ENCODE results near the gene KCNE1.

The KCNE1 gene

DNA sequence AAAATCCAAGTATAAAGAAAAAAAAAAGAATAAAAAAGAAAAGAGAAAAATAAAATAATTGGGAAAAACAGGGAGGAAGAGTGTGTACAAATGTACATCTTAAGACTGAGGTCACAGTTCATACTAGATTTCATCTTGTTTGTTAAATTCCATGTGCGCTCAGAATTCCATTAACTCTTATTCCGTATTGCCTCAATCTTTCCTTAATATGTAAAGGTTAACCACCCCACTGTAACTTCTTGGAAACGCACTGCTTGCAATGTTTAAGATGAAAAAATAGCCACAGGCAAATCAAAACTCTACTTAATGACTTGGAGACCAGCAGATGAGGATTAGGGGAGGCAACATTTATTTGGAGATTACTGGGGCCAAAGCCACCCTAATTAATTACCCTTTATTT is 23.9 kb upstream of the KCNE1 start:
- no peak for DNase-seq

DNA sequence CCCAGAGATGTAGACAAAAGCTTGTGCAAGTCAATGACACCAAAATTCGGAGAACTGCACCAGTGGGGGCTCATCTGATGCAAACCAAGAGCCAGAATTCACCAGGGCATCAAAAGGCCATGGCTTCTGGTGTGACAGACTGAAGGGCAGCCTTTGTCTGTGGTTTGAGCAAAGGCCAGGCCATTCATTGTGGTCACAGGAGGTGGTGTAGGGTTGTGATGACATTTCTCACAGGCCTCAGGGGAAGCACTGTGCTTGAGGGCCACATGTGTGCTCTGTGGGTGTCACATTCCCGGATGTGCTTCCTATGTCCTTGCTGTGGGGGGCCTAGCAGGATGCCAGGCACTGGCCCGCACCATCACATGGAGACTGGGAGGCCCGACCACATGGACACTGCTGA is 22.5 kb upstream of the KCNE1 start:
- no peak for DNase-seq

GRCh38 chr21:34533938-34534337 is 21.9 kb upstream of the KCNE1 start:
- DNase-seq = no peak

GRCh38 chr21:34531399-34531798 is 19.4 kb upstream of the KCNE1 start:
- DNase-seq = no peak

DNA sequence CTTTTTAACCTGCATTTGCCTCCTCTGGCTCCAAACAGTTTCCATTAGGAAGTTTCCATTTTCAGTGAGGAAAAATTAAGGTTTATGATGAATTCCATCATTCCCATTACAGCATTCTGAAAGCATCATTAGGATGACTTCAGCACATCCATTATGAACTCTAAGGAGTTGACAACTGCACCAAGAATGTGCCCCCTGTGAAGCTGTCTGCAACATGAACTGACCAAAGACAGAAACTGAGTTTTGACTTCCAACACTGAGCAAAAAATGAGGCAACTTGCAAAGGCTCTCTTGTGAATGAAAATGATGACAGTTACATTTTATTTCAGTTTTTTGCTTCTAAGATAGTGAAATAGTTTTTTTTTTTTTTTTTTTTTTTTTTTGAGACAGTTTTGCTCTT is 18.3 kb upstream of the KCNE1 start:
- no peak for DNase-seq

GRCh38 chr21:34528131-34528561 is 16.1 kb upstream of the KCNE1 start:
- DNase-seq = no peak

- DNase-seq = no peak
These were observed 14.7 kb upstream of the KCNE1 start for GRCh38 chr21:34526618-34527290.

DNA sequence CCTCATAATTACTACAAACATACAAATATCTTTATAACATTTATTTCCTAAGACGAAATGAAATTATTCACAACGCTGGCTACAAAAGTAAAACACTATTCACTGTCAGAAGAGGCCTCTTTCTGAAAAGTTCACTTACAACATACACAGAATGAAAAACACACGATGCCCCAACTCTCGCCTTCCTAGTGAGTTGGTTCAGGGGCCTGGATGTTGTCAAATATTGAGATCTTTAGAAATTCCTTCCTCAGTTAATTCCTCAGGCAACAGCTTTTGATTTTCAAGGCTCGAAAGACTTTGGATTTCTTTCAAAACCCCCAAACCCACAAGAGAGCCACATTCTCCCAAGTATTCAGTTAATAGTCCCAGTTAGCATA is 14.2 kb upstream of the KCNE1 start:
- DNase-seq = no peak

GRCh38 chr21:34524646-34525601 is 12.9 kb upstream of the KCNE1 start:
- no peak for DNase-seq

DNA sequence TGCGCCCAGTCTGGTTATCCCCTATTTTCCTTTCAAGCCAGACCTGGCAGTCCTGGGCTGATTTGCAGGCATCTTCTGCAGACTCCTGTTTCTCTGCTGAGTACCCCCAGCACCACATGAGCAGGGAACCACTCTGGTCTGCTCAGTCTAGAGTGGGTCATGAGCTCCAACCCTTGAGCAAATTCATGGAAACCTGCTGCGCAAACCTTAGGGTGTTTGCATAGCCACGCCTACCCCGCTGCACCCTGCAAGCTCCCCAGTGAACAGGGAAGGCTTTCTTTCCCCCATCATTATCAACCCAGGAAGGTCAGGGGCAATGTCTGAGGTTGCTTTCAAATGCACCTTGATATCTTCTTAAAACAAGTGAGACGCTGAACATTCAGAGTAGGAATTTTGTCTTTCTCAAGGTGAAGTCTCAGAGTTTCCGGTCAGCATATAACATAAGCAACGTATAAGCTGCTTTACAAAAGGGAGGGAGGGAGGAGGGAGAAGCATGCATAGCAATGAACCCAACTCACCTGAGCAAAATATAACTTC is 11.1 kb upstream of the KCNE1 start:
- no peak for DNase-seq

- no peak for DNase-seq
These were observed 10.3 kb upstream of the KCNE1 start for GRCh38 chr21:34522284-34522683.

DNA sequence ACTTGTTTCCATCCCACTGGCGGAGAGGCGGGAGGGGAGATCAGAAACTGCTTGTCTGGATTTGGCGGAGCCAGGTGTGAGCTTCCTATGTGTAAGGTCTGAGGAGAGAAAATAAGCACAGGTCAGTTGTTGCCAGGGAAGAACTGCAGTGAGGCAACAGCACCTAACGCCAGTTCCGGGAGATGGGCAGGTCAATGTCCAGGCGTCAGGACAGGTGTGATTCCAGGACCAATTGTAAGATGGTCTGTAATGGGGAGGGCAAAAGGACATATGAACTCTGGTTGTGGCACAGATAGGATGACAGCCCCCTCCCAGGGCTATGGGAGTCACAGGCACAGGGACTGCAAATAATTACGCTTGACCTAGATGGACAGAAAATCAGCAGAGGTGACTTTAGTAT is 9.6 kb upstream of the KCNE1 start:
- DNase-seq = no peak

- DNase-seq = no peak
These were observed 8.9 kb upstream of the KCNE1 start for GRCh38 chr21:34520764-34521508.

DNA sequence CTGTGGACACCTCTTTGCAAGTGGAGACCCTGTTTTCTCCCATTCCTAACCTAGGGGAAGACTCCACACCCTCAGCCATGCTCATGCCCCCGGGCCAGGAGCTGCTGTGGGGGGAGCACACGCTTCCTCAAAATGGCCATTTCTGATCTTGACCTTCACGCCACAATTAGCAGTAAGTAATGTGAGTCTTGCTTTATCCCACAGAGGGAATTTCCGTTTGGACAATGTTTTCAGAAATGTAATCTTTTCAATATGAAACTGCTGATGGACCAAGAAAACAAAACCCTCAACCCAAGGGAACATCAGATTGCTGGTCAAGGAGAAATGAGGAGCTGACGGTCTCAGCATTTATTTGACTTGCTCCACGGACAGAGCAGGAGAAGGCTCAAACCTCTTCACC is 8.3 kb upstream of the KCNE1 start:
- DNase-seq = no peak

GRCh38 chr21:34519694-34520093 is 7.7 kb upstream of the KCNE1 start:
- no peak for DNase-seq

DNA sequence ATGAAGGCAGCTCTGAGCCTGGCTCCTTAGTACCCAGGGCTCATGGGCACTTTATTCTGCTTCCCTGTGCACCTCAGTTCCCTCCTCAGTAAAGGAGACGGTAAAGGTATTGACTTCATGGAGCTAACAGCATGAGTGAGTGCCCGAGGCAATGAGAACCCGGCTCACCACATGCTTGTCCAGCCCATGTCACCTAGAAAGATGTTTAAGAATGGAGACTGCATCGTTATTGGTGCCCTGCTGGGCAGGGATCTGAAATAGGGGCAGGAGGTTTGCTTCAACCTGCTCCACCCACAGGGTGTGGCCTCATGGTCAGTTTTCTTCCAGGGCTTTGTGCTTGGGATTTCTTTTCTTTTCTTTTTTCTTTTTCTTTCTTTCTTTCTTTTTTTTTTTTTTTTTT is 7.0 kb upstream of the KCNE1 start:
- DNase-seq = no peak

DNA sequence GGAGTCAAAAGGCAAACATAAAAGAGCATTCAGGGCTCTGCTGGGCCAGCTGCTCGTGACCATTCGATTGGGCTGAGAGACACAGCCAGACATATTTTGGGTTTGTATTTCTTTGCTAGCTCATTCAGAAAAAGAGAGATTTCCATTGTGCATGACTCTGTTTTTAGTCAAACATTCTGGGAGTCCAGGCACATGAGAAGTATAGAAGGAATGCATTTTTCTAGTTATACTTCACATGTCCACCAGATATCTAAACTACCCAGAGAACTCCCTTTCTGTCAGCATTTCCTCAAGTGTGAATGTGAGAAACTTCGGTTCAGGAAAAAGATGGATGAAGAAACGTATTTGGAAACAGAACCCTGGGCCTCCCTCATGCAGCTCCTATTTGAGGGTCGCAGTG is 6.3 kb upstream of the KCNE1 start:
- no peak for DNase-seq

DNA sequence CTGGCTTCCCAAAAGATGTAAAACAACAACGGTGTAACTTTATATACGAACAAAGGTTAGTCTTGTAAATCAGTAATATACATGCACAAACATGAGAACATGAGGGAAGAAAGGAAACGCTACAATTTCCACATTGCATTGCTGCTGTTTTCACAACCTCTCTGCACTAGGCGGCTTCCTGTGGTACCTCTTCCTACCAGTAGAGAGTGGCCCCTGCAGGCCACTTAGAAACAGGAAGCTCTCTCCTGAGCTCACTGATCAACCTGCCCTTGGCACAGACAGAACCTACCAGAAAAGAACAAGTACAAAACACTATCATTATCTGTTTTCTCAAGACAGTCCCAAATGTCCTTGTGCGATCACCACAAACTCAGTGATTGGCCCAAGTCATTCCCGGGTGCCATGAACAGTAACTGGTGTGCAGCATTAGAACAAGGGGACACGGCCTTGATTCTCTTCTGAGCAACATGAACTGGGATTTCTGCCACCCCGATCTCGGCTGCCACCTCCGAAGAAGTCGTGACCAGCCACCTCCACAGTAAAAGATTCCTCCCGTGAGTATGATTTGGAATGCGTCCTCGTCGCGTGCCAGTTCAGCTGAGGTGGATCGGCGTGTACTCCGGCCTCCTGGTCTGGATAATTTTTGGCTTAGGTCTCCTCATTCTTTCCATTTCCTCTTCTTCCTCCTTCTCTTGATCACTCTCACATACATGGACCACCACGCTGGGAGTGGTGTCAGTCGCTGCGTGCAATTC is 5.7 kb upstream of the KCNE1 start:
- DNase-seq = no peak

DNA sequence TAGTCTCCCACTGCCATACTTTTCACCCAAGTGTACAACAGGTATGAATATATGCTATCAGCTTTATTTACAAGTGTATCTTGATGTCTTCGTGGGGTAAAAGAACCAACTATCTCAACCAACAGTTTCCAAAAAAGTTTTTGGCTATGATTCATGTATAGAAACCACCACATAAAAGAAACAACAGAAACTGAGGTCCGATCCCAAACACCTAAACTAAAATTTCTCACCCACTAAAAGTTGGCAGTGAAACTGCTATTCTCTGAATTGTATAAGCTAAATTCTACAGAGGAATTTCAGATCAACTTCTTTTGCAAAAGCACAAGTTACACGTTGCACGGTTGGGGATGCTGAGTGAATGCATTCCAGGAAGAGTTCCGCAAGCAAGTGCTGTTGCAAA is 5.0 kb upstream of the KCNE1 start:
- DNase-seq = no peak

GRCh38 chr21:34514576-34515115 is 2.6 kb upstream of the KCNE1 start:
- no peak for DNase-seq

DNA sequence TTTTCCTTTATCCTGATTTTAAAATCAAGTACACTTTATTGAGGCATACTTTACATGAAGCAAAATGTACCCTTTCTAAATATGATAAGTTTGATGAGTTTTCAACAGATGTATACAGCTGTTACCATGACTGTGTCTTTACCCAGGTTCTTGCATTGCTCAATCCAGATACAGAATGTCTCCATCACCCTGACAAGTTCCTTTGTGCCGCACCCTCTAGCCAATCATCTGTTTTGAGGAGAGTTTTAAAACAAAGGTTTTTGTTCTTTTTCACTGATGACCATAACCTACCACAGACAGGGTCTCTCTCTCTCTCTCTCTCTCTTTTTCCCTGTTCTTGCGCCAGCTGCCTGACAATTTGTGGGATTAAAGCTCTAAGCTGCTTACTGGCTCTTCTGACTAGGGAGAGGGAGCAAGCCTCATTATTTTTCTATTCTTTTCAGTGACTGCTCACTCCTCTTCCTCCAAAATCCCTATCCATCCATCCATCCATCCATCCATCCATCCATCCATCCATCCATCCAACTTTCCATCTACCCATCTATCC is 1.2 kb upstream of the KCNE1 start:
- no peak for DNase-seq

DNA sequence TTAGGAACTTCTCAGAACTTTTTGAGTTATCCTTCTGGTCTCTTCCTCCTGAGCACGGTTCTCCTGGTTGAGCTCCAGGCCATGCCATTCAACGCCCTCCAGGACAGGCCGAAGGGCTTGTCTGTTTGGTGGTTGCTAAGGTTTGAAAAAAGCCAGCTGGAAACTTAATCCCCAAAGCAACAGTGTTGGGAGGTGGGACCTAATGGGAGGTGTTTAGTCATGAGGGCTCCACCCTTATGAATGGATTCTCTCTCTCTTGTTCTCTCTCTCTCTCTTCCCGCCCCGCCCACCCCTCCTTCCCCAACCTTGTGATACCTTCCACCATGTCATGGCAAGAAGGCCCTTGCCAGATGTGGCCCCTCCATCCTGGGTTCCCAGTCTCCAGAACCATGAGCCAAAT is 829 bp downstream of the KCNE1 start:
- DNase-seq = no peak

Measured in cortex of kidney (tissue), 1 donor.